ENCODE data around the gene SLC16A11.
"Not testable (repeated sequence)": the region's sequence is repeated elsewhere in the genome, so short reads cannot be mapped to it uniquely, and the experiment has no call there.

- TF ChIP-seq CTCF (IDR thresholded peaks at IDR 0.05; ENCODE audit: poor library complexity) = not testable (repeated sequence)
- peak; percentile 35 for TF ChIP-seq EZH2 (IDR thresholded peaks at IDR 0.05; ENCODE audit: borderline replicate concordance)
- TF ChIP-seq EZH2phosphoT487 (IDR thresholded peaks at IDR 0.05; ENCODE audit: low read depth, severe bottlenecking, unreplicated experiment) = peak; percentile 42
Observed at GRCh38 chr17:7046725-7047397, 3.0 kb upstream of the SLC16A11 start.

All from hepatocyte (in vitro differentiated cells).